GM12873 (cell line): Measurements from ENCODE around the gene KLHL29.

ENCODE experiments used
- CTCF ChIP-seq: IDR thresholded peaks from 2 replicates; pipeline ENCODE4 v1.5.1; 2012; ENCODE audit warnings: low read depth, mild to moderate bottlenecking, moderate library complexity, low read length, control low read depth; ENCODE audit not compliant: insufficient read depth; ENCODE audit errors: missing control alignments

Gene KLHL29

GRCh38 chr2:23698116-23698693, 313.2 kb downstream of the KLHL29 start:
- TF ChIP-seq CTCF = no peak

- TF ChIP-seq CTCF = no peak
Observed at GRCh38 chr2:23698721-23699579, 314.0 kb downstream of the KLHL29 start.

- no peak for TF ChIP-seq CTCF
Observed at GRCh38 chr2:23699580-23699925, 314.6 kb downstream of the KLHL29 start.

- no peak for TF ChIP-seq CTCF
Observed at GRCh38 chr2:23700627-23701026, 315.6 kb downstream of the KLHL29 start.

GRCh38 chr2:23703037-23703582, 318.1 kb downstream of the KLHL29 start:
- TF ChIP-seq CTCF = no peak

- TF ChIP-seq CTCF = no peak
Observed at GRCh38 chr2:23703583-23704385, 318.8 kb downstream of the KLHL29 start.
